ENCODE measurements around the gene NFATC4.
A peak's percentile ranks its signal among the peaks of the same experiment; 100 is the strongest.
"Not testable (repeated sequence)": the region's sequence is repeated elsewhere in the genome, so short reads cannot be mapped to it uniquely, and the experiment has no call there.

The NFATC4 gene

GRCh38 chr14:24349742-24350141 is 18.2 kb upstream of the NFATC4 start:
- no peak for TF ChIP-seq CTCF (conservative IDR thresholded peaks at IDR 0.05; ENCODE audit: low read length)
- H3K4me3 ChIP-seq (ENCODE audit: low read length) = no peak overlapping the region
- DNase-seq (ENCODE audit: low read depth) = no peak

GRCh38 chr14:24351517-24351916 is 16.5 kb upstream of the NFATC4 start:
- DNase-seq (ENCODE audit: low read depth) = peak; percentile 69
- no peak overlapping the region for H3K4me3 ChIP-seq (ENCODE audit: low read length)
- TF ChIP-seq CTCF (conservative IDR thresholded peaks at IDR 0.05; ENCODE audit: low read length) = no peak; the same call in 1 of the 2 replicates

- no peak overlapping the region for H3K4me3 ChIP-seq (ENCODE audit: low read length)
- peak; percentile 69 for DNase-seq (ENCODE audit: low read depth)
- no peak for TF ChIP-seq CTCF (conservative IDR thresholded peaks at IDR 0.05; ENCODE audit: low read length)
These were observed 14.2 kb upstream of the NFATC4 start for GRCh38 chr14:24353559-24354481.

GRCh38 chr14:24354482-24354825 is 13.5 kb upstream of the NFATC4 start:
- not testable (repeated sequence) for DNase-seq (ENCODE audit: low read depth); H3K4me3 ChIP-seq (ENCODE audit: low read length)

GRCh38 chr14:24355009-24355408 is 13.0 kb upstream of the NFATC4 start:
- no peak for DNase-seq (ENCODE audit: low read depth)
- no peak overlapping the region for H3K4me3 ChIP-seq (ENCODE audit: low read length)
- no peak for TF ChIP-seq CTCF (conservative IDR thresholded peaks at IDR 0.05; ENCODE audit: low read length)

- no peak for DNase-seq (ENCODE audit: low read depth)
- no peak overlapping the region for H3K4me3 ChIP-seq (ENCODE audit: low read length)
- TF ChIP-seq CTCF (conservative IDR thresholded peaks at IDR 0.05; ENCODE audit: low read length) = no peak
These were observed 11.8 kb upstream of the NFATC4 start for GRCh38 chr14:24356208-24356607.

- no peak for DNase-seq (ENCODE audit: low read depth)
- TF ChIP-seq CTCF (conservative IDR thresholded peaks at IDR 0.05; ENCODE audit: low read length) = no peak
- H3K4me3 ChIP-seq (ENCODE audit: low read length) = no peak overlapping the region
These were observed 7.7 kb upstream of the NFATC4 start for GRCh38 chr14:24360281-24360680.

Data from AG10803 (cell line).